Endothelial cell of umbilical vein (primary cell): Measurements from ENCODE around the gene RASL11A. TPM values are rescaled to one million over a fixed set of nuclear protein-coding genes. Genes with fewer than 3 reads are reported as not detected.

ENCODE experiments used
- BruUV-seq: library from RNA; stranded (reverse); fragments of 400-500 nt; replicated peaks from 2 replicates; lab custom pipeline; 2021; lab: Mats Ljungman, UMichigan
- CTCF ChIA-PET: fragments of 300-600, 350-600 bp; sonication (Branson Sonifier 250); formaldehyde crosslinking; loops from one replicate; lab custom pipeline; 2021; ENCODE audit warnings: antibody characterized with exemption, inconsistent platforms; lab: Charles Lee
- POLR2A ChIA-PET: fragments of 300-600, 350-600 bp; sonication (Branson Sonifier 250); formaldehyde crosslinking; loops from one replicate; lab custom pipeline; 2021; ENCODE audit warnings: antibody characterized with exemption, inconsistent platforms; lab: Charles Lee
- DNase-seq: peaks from one replicate; pipeline ENCODE4 v3.0.0-alpha.2; 2011; ENCODE audit warnings: low read depth, low spot score
- FAIRE-seq: peaks from 2 replicates; lab custom pipeline; 2011; peaks lifted over from hg19 to GRCh38; lab: Jason Lieb, UNC
- H2AFZ ChIP-seq: 2 replicates; pipeline ENCODE4 v1.6.0; 2012; ENCODE audit warnings: low read depth, low read length, control low read depth, inconsistent platforms
- H3K27ac ChIP-seq: 2 replicates; pipeline ENCODE4 v1.5.1; 2011; ENCODE audit warnings: low read depth, mild to moderate bottlenecking, control low read depth, low read length, moderate library complexity; ENCODE audit not compliant: insufficient read depth
- H3K27me3 ChIP-seq, 2 experiments: 2 replicates each; pipeline versions ENCODE4 v1.6.0 to v1.6.1; 2011; ENCODE audit warnings: low read length in 2 of 2, mixed read lengths in 1 of 2; ENCODE audit not compliant: control insufficient read depth in 2 of 2, insufficient read depth in 2 of 2
- H3K36me3 ChIP-seq, 2 experiments: 2 replicates in 1 of 2; 3 replicates in 1 of 2; pipeline ENCODE4 v1.5.1; 2011; ENCODE audit warnings: low read length in 2 of 2, mild to moderate bottlenecking in 1 of 2, moderate library complexity in 1 of 2; ENCODE audit not compliant: control insufficient read depth in 2 of 2, insufficient read depth in 2 of 2; ENCODE audit errors: extremely low read depth in 1 of 2
- H3K4me1 ChIP-seq: 3 replicates; pipeline ENCODE4 v1.5.1; 2011; ENCODE audit warnings: mild to moderate bottlenecking, low read length; ENCODE audit not compliant: control insufficient read depth, insufficient read depth; ENCODE audit errors: extremely low read depth
- H3K4me2 ChIP-seq: 2 replicates; pipeline ENCODE4 v1.6.1; 2011; ENCODE audit warnings: low read length, control low read depth, mixed read lengths; ENCODE audit not compliant: insufficient read depth
- H3K4me3 ChIP-seq, 3 experiments: fragments of 200-600 bp in 1 of 3; sonication (generic), shearing (Covaris generic) in 1 of 3; replicated peaks in 1 of 3; 2 replicates each; pipeline ENCODE4 v1.5.1; 2011 to 2016; ENCODE audit warnings: control low read depth in 3 of 3, low read length in 3 of 3, mild to moderate bottlenecking in 2 of 3, inconsistent platforms in 1 of 3, low read depth in 1 of 3, moderate library complexity in 1 of 3; ENCODE audit not compliant: insufficient read depth in 1 of 3
- H3K79me2 ChIP-seq: 2 replicates; pipeline ENCODE4 v1.6.0; 2012; ENCODE audit warnings: low read length, inconsistent platforms; ENCODE audit not compliant: control insufficient read depth, insufficient read depth
- H3K9ac ChIP-seq: replicated peaks from 2 replicates; pipeline ENCODE3; 2011; ENCODE audit warnings: low read length, control low read depth; ENCODE audit not compliant: insufficient read depth; ENCODE audit errors: extremely low read depth
- H3K9me1 ChIP-seq: replicated peaks from 3 replicates; pipeline ENCODE4 v1.6.0; 2011; ENCODE audit warnings: mild to moderate bottlenecking, low read length; ENCODE audit not compliant: control insufficient read depth, insufficient read depth; ENCODE audit errors: extremely low read depth
- H3K9me3 ChIP-seq: replicated peaks from 2 replicates; pipeline ENCODE4 v1.5.1; 2012; ENCODE audit warnings: low read length, inconsistent platforms; ENCODE audit not compliant: control insufficient read depth, insufficient read depth
- H4K20me1 ChIP-seq: replicated peaks from 2 replicates; pipeline ENCODE3; 2011; ENCODE audit warnings: mild to moderate bottlenecking, low read length; ENCODE audit not compliant: control insufficient read depth, insufficient read depth; ENCODE audit errors: extremely low read depth
- GATA2 ChIP-seq: IDR thresholded peaks from 2 replicates; pipeline ENCODE4 v1.7.0; 2011; ENCODE audit warnings: low read depth, mild to moderate bottlenecking, moderate library complexity, mixed read lengths, low read length; ENCODE audit not compliant: insufficient read length, insufficient read depth
- JUN ChIP-seq: IDR thresholded peaks from 2 replicates; pipeline ENCODE4 v1.6.1; 2011; ENCODE audit warnings: borderline replicate concordance, low read depth; ENCODE audit not compliant: insufficient read length, insufficient read depth
- POLR2A ChIP-seq: IDR thresholded peaks from 2 replicates; pipeline ENCODE4 v1.6.1; 2012; ENCODE audit warnings: low read depth, mild to moderate bottlenecking, control low read depth, low read length
- POLR2AphosphoS5 ChIP-seq: IDR thresholded peaks from 2 replicates; pipeline ENCODE4 v1.6.1; 2012; ENCODE audit warnings: low read depth, mild to moderate bottlenecking, control low read depth, low read length, moderate library complexity; ENCODE audit not compliant: insufficient read depth
- dilution Hi-C: fragments of 300-500 bp; cut with MboI; formaldehyde crosslinking; loops from one replicate; pipeline ENCODE4 v1.15.0; 2019; ENCODE audit warnings: low sequenced_read_pairs; ENCODE audit not compliant: extremely low pct_ligation_motif_present
- intact Hi-C: fragments of 100-400 bp; cut with micrococcal nuclease; formaldehyde crosslinking; loops from one replicate; pipeline ENCODE4 v1.10.0; 2022
- polyA plus RNA-seq, 4 experiments: library from polyadenylated mRNA; depleted of rRNA in 3 of 4; stranded (reverse) in 3 of 4; unstranded in 1 of 4; fragments of >200 nt; gene quantifications; 2 replicates each; pipeline versions ENCODE4 v1.2.1 to v1.2.3, GENCODE V29; 2011 to 2012; ENCODE audit warnings: missing spikeins in 1 of 4
- total RNA-seq: library from RNA; stranded (reverse); gene quantifications from 2 replicates; pipeline ENCODE4 v1.2.3, GENCODE V29; 2021
- TF ChIP-seq, protein P1 (sequence below), 2 donors: IDR thresholded peaks; 1 replicate in 1 of 2; 2 replicates in 1 of 2; pipeline ENCODE4 v1.5.1; 2011; ENCODE audit warnings: low read length in 2 of 2, mild to moderate bottlenecking in 2 of 2, moderate library complexity in 2 of 2, control low read depth in 1 of 2, inconsistent platforms in 1 of 2, low read depth in 1 of 2; ENCODE audit not compliant: insufficient read depth in 1 of 2; ENCODE audit errors: extremely low read depth in 1 of 2
- TF ChIP-seq, protein P2 (sequence below): IDR thresholded peaks from 2 replicates; pipeline ENCODE4 v1.6.1; 2011; ENCODE audit not compliant: insufficient read depth, insufficient read length

Gene RASL11A
- total and polyA plus RNA-seq, 2 donors (not counting 3 experiments of a cell fraction or from before 2014, with no cell fraction given), result 1.2 to 1.3 TPM

DNA sequence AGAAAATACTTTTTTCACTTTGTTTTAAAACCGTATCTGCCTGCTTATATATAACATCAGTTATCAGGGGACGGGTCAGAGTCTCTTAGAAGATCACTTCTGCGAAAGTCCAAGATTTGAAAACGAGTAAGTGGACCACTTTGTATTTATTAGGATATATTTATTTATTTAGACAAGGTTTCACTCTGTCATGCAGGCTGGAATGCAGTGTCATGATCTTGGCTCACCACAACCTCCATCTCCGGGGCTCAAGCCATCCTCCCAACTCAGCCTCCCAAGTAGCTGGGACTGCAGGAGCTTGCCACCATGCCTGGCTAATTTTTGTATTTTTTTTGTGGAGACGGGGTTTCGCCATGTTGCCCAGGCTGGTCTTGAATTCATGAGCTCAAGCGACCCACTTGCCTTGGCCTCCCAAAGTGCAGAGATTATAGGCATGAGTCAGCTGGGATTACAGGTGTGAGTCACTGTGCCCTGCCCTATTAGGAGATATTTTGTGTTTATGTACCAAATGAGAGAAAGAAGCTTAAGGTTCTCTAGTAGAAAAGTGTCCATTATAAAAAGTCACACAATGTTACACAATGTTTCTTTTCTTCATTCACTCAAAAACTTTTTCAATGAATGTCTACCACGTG lies 39.5 kb downstream of the RASL11A start:
- Histone ChIP-seq H3K79me2 (no peaks in the 10 kb centered on the region), H4K20me1 (no peaks in the 10 kb centered on the region), H3K9ac (no peak overlapping the region), H3K4me2 (no peak overlapping the region), H2AFZ (no peak overlapping the region), H3K9me1 (no peaks in the 10 kb centered on the region), H3K9me3 (no peaks in the 10 kb centered on the region), H3K27me3 (no peaks in the 10 kb centered on the region), H3K27ac (no peak overlapping the region), H3K4me1 (no peaks in the 10 kb centered on the region), H3K4me3 (no peak overlapping the region), H3K36me3 (no peaks in the 10 kb centered on the region)
- ChIA-PET POLR2A (no interaction called here), CTCF (interaction anchor here (0.8 to 1.0 kb wide), 2 partner anchors 10 to 29 kb away, joined by 3 to 4 read pairs; no protein-coding TSS in a partner anchor)
- DNase-seq, result no peak
- no peak for TF ChIP-seq POLR2A
- TF ChIP-seq GATA2, result no peak
- no peak for TF ChIP-seq POLR2AphosphoS5
- no peak for TF ChIP-seq JUN
- TF ChIP-seq, protein P1, sequence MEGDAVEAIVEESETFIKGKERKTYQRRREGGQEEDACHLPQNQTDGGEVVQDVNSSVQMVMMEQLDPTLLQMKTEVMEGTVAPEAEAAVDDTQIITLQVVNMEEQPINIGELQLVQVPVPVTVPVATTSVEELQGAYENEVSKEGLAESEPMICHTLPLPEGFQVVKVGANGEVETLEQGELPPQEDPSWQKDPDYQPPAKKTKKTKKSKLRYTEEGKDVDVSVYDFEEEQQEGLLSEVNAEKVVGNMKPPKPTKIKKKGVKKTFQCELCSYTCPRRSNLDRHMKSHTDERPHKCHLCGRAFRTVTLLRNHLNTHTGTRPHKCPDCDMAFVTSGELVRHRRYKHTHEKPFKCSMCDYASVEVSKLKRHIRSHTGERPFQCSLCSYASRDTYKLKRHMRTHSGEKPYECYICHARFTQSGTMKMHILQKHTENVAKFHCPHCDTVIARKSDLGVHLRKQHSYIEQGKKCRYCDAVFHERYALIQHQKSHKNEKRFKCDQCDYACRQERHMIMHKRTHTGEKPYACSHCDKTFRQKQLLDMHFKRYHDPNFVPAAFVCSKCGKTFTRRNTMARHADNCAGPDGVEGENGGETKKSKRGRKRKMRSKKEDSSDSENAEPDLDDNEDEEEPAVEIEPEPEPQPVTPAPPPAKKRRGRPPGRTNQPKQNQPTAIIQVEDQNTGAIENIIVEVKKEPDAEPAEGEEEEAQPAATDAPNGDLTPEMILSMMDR (IDR thresholded peaks at IDR 0.05; ENCODE audit: extremely low read depth in 1 of 2, insufficient read depth in 1 of 2, low read depth in 1 of 2, low read length in 2 of 2), result no peak
- no peak for FAIRE-seq
- intact Hi-C loops (no loop called here), dilution Hi-C loops (no loop called here)
- no TSS peak for BruUV-seq

DNA sequence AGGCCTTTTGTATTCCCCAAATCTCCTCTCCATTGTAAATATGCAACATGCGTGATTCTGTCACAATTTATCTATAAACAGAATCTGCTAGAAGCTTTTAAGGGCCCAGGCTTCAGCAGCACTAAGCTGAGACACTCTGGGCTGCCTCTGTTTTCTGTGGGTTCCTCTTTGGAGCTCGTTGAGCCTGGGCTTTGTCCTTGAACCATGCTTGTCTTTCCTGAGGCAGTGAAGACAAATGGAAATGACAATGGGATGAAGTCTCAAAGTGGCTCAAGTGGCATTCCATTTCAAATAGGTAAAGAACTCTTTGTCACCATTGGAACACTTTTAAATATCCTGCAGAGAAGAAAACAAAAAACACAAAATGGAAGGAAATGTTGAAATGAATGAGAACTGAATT lies 40.3 kb downstream of the RASL11A start:
- Histone ChIP-seq H2AFZ (no peak overlapping the region), H3K27ac (no peak overlapping the region), H3K79me2 (no peaks in the 10 kb centered on the region), H3K4me3 (no peak overlapping the region), H3K4me2 (no peak overlapping the region), H3K4me1 (no peaks in the 10 kb centered on the region), H4K20me1 (no peaks in the 10 kb centered on the region), H3K27me3 (no peaks in the 10 kb centered on the region), H3K9me3 (no peaks in the 10 kb centered on the region), H3K36me3 (no peaks in the 10 kb centered on the region), H3K9ac (no peak overlapping the region), H3K9me1 (no peaks in the 10 kb centered on the region)
- FAIRE-seq, result no peak
- BruUV-seq, result no TSS peak
- POLR2A ChIA-PET, result no interaction called here
- TF ChIP-seq, protein P2, sequence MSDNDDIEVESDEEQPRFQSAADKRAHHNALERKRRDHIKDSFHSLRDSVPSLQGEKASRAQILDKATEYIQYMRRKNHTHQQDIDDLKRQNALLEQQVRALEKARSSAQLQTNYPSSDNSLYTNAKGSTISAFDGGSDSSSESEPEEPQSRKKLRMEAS, result no peak
- no peak for TF ChIP-seq POLR2AphosphoS5
- no peak for TF ChIP-seq POLR2A
- DNase-seq, result no peak
- CTCF ChIA-PET, result no interaction called here
- intact Hi-C loops (no loop called here), dilution Hi-C loops (no loop called here)
